GM12878 (cell line): ENCODE results near the gene CACYBP. TPM values are rescaled to one million over a fixed set of nuclear protein-coding genes. Genes with fewer than 3 reads are reported as not detected.

ENCODE experiments used
- BCL11A ChIP-seq: IDR thresholded peaks from 2 replicates; pipeline ENCODE4 v1.6.1; 2011; ENCODE audit warnings: low read depth, low read length
- BRCA1 ChIP-seq: IDR thresholded peaks from 2 replicates; pipeline ENCODE4 v1.6.1; 2011; ENCODE audit warnings: low read depth, low read length, improper control_type of control experiment
- CBX3 ChIP-seq: fragments of 200-600 bp; sonication (generic); IDR thresholded peaks from 2 replicates; pipeline ENCODE4 v1.6.1; 2016; ENCODE audit warnings: low read depth, borderline replicate concordance
- CBX5 ChIP-seq: sonication (generic); IDR thresholded peaks from 2 replicates; pipeline ENCODE4 v1.6.1; 2016; ENCODE audit warnings: low read depth, moderate library complexity, mild to moderate bottlenecking, inconsistent platforms
- DPF2 ChIP-seq: fragments of 450-650 bp; IDR thresholded peaks from 2 replicates; pipeline ENCODE4 v1.6.1; 2017; ENCODE audit warnings: mild to moderate bottlenecking
- EGR1 ChIP-seq, 2 experiments: IDR thresholded peaks; 1 replicate in 1 of 2; 2 replicates in 1 of 2; pipeline ENCODE4 v1.6.1; 2011 to 2012; ENCODE audit warnings: low read depth in 2 of 2, low read length in 2 of 2, borderline replicate concordance in 1 of 2, mild to moderate bottlenecking in 1 of 2, moderate library complexity in 1 of 2
- ESRRA ChIP-seq: IDR thresholded peaks from 2 replicates; pipeline ENCODE4 v1.6.1; 2012; ENCODE audit warnings: mild to moderate bottlenecking, low read length, improper control_type of control experiment
- HDAC6 ChIP-seq: fragments of 200-600 bp; sonication (generic); IDR thresholded peaks from one replicate; pipeline ENCODE4 v1.8.0; 2017; ENCODE audit warnings: antibody characterized with exemption; ENCODE audit not compliant: unreplicated experiment
- HDGF ChIP-seq: fragments of 450-650 bp; IDR thresholded peaks from 2 replicates; pipeline ENCODE4 v1.6.1; 2016; ENCODE audit warnings: antibody characterized with exemption
- IKZF2 ChIP-seq, 2 experiments: fragments of 450-650 bp; IDR thresholded peaks; 2 replicates each; pipeline ENCODE4 v1.6.1; 2017; ENCODE audit warnings: mild to moderate bottlenecking in 2 of 2, moderate library complexity in 2 of 2
- MYB ChIP-seq: fragments of 150-350 bp; IDR thresholded peaks from 2 replicates; pipeline ENCODE4 v1.6.1; 2014; ENCODE audit warnings: mild to moderate bottlenecking, low read depth, low read length, borderline replicate concordance
- NR2F1 ChIP-seq: fragments of 450-650 bp; conservative IDR thresholded peaks from 2 replicates; pipeline ENCODE4 v1.6.1; 2017; ENCODE audit warnings: mild to moderate bottlenecking
- POLR2A ChIP-seq: IDR thresholded peaks from 2 replicates; pipeline ENCODE4 v1.6.1; 2011; ENCODE audit warnings: low read depth, mild to moderate bottlenecking, low read length
- POLR2AphosphoS2 ChIP-seq: IDR thresholded peaks from 2 replicates; pipeline ENCODE4 v1.6.1; 2011; ENCODE audit warnings: low read depth, mild to moderate bottlenecking, low read length, improper control_type of control experiment, moderate library complexity
- RCOR1 ChIP-seq: conservative IDR thresholded peaks from 2 replicates; pipeline ENCODE4 v1.6.1; 2012; ENCODE audit warnings: low read depth, low read length, improper control_type of control experiment
- SREBF2 ChIP-seq: IDR thresholded peaks from 2 replicates; pipeline ENCODE4 v1.6.1; 2012; ENCODE audit warnings: mild to moderate bottlenecking, low read length
- SUZ12 ChIP-seq: fragments of 200-600 bp; sonication (generic); IDR thresholded peaks from one replicate; pipeline ENCODE4 v1.6.1; 2018; ENCODE audit warnings: antibody characterized with exemption, mild to moderate bottlenecking; ENCODE audit not compliant: unreplicated experiment
- YY1 ChIP-seq: IDR thresholded peaks from 2 replicates; pipeline ENCODE4 v1.6.1; 2011; ENCODE audit warnings: low read depth, mild to moderate bottlenecking, low read length
- ZBED1 ChIP-seq: IDR thresholded peaks from 2 replicates; pipeline ENCODE4 v1.6.1; 2016; ENCODE audit warnings: borderline replicate concordance
- ZNF217 ChIP-seq: fragments of 450-650 bp; IDR thresholded peaks from 2 replicates; pipeline ENCODE4 v1.6.1; 2017; ENCODE audit warnings: antibody characterized with exemption, mild to moderate bottlenecking
- ZNF274 ChIP-seq: IDR thresholded peaks from one replicate; pipeline ENCODE4 v1.8.0; 2011; ENCODE audit not compliant: insufficient read length, insufficient read depth
- ZSCAN29 ChIP-seq: fragments of 450-650 bp; IDR thresholded peaks from 2 replicates; pipeline ENCODE4 v1.6.1; 2017; ENCODE audit warnings: mild to moderate bottlenecking, moderate library complexity
- polyA plus RNA-seq, 11 experiments: library from polyadenylated mRNA; depleted of rRNA in 4 of 11; unstranded in 6 of 11; stranded (reverse) in 5 of 11; fragments of >200 nt; fragmentation: Nextera tagmentation in 4 of 11; fragmentation: Illumina TruSeq in 1 of 11; extraction: Ambion mirVana in 4 of 11; extraction: Trizol in 1 of 11; gene quantifications; 1 replicate in 1 of 11; 2 replicates in 10 of 11; pipeline versions ENCODE4 v1.2.1 to v1.2.3, GENCODE V29; 2011 to 2016; ENCODE audit warnings: inconsistent platforms in 2 of 11, missing spikeins in 2 of 11, low read depth in 1 of 11
- total RNA-seq, 4 experiments: library from RNA; depleted of rRNA in 3 of 4; stranded (reverse); fragments of >200 nt in 3 of 4; fragmentation: Illumina TruSeq in 1 of 4; extraction: Trizol in 1 of 4; gene quantifications; 2 replicates each; pipeline versions ENCODE4 v1.2.1 to v1.2.3, GENCODE V29; 2013 to 2021
- TF ChIP-seq, protein P1 (sequence below): fragments of 450-650 bp; IDR thresholded peaks from 2 replicates; pipeline ENCODE4 v1.6.1; 2018; ENCODE audit warnings: mild to moderate bottlenecking, low read depth, moderate library complexity; ENCODE audit not compliant: partially characterized antibody
- TF ChIP-seq, protein P2 (sequence below): fragments of 450-650 bp; formaldehyde crosslinking; IDR thresholded peaks from 2 replicates; pipeline ENCODE4 v1.5.0; 2022; ENCODE audit warnings: mild to moderate bottlenecking, missing genetic modification characterization
- TF ChIP-seq, protein P3 (sequence below): fragments of 450-650 bp; IDR thresholded peaks from 2 replicates; pipeline ENCODE4 v1.6.1; 2017; ENCODE audit warnings: low read depth, mild to moderate bottlenecking, moderate library complexity
- TF ChIP-seq, protein P4 (sequence below): fragments of 450-650 bp; IDR thresholded peaks from 2 replicates; pipeline ENCODE4 v1.6.1; 2014; ENCODE audit warnings: mild to moderate bottlenecking

Gene CACYBP
- total and polyA plus RNA-seq, 10 of the 15 experiments (the other 5 are each of a cell fraction or from before 2014, with no cell fraction given): 77.7 to 488 (median 218) TPM

DNA sequence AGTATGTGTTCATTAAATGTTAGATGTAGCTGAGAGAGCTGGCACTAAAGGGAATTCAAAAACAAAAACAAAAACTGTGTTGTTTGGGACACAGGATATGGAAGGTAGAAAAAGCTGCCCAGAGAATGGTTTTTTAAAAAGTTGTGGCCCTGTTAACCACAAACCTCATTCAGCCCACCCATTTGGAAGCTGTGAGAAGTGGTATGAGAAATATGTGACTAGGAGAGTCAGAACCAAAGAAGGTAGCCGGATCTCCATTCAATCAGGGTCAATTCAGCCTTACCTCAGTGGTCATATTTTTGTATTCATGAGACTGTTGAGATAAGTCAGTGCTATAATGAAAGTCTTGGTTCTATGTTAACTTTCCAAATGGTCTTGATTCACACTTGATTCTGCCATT is 29.8 kb upstream of the CACYBP start (continued):
- TF ChIP-seq HDGF (no peak), HDAC6 (no peak), EGR1 (IDR thresholded peaks at IDR 0.05; ENCODE audit: borderline replicate concordance in 1 of 2, low read depth in 2 of 2, low read length in 2 of 2) (no peak), ZNF274 (no peak), CBX5 (no peak), NR2F1 (peak; percentile 89), RCOR1 (no peak), POLR2A (no peak), ZNF217 (no peak), YY1 (no peak; the same call in 1 of the 2 replicates), ESRRA (no peak), SREBF2 (no peak), POLR2AphosphoS2 (no peak), CBX3 (no peak), DPF2 (peak; percentile 84; the same call in 1 of the 2 replicates), ZSCAN29 (no peak), IKZF2 (IDR thresholded peaks at IDR 0.05) (peak; percentile 64 to 81; a peak in 3 of 4 replicates), SUZ12 (no peak), BCL11A (peak; percentile 86), MYB (no peak), ZBED1 (no peak), BRCA1 (no peak)
- TF ChIP-seq, protein P1, sequence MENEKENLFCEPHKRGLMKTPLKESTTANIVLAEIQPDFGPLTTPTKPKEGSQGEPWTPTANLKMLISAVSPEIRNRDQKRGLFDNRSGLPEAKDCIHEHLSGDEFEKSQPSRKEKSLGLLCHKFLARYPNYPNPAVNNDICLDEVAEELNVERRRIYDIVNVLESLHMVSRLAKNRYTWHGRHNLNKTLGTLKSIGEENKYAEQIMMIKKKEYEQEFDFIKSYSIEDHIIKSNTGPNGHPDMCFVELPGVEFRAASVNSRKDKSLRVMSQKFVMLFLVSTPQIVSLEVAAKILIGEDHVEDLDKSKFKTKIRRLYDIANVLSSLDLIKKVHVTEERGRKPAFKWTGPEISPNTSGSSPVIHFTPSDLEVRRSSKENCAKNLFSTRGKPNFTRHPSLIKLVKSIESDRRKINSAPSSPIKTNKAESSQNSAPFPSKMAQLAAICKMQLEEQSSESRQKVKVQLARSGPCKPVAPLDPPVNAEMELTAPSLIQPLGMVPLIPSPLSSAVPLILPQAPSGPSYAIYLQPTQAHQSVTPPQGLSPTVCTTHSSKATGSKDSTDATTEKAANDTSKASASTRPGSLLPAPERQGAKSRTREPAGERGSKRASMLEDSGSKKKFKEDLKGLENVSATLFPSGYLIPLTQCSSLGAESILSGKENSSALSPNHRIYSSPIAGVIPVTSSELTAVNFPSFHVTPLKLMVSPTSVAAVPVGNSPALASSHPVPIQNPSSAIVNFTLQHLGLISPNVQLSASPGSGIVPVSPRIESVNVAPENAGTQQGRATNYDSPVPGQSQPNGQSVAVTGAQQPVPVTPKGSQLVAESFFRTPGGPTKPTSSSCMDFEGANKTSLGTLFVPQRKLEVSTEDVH: no peak
- TF ChIP-seq, protein P2, sequence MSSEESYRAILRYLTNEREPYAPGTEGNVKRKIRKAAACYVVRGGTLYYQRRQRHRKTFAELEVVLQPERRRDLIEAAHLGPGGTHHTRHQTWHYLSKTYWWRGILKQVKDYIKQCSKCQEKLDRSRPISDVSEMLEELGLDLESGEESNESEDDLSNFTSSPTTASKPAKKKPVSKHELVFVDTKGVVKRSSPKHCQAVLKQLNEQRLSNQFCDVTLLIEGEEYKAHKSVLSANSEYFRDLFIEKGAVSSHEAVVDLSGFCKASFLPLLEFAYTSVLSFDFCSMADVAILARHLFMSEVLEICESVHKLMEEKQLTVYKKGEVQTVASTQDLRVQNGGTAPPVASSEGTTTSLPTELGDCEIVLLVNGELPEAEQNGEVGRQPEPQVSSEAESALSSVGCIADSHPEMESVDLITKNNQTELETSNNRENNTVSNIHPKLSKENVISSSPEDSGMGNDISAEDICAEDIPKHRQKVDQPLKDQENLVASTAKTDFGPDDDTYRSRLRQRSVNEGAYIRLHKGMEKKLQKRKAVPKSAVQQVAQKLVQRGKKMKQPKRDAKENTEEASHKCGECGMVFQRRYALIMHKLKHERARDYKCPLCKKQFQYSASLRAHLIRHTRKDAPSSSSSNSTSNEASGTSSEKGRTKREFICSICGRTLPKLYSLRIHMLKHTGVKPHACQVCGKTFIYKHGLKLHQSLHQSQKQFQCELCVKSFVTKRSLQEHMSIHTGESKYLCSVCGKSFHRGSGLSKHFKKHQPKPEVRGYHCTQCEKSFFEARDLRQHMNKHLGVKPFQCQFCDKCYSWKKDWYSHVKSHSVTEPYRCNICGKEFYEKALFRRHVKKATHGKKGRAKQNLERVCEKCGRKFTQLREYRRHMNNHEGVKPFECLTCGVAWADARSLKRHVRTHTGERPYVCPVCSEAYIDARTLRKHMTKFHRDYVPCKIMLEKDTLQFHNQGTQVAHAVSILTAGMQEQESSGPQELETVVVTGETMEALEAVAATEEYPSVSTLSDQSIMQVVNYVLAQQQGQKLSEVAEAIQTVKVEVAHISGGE (CRISPR knock-in tag): no peak
- TF ChIP-seq, protein P3, sequence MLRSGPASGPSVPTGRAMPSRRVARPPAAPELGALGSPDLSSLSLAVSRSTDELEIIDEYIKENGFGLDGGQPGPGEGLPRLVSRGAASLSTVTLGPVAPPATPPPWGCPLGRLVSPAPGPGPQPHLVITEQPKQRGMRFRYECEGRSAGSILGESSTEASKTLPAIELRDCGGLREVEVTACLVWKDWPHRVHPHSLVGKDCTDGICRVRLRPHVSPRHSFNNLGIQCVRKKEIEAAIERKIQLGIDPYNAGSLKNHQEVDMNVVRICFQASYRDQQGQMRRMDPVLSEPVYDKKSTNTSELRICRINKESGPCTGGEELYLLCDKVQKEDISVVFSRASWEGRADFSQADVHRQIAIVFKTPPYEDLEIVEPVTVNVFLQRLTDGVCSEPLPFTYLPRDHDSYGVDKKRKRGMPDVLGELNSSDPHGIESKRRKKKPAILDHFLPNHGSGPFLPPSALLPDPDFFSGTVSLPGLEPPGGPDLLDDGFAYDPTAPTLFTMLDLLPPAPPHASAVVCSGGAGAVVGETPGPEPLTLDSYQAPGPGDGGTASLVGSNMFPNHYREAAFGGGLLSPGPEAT: 0 out of 2 replicates have a peak, but pooled peaks have one; percentile 16
- TF ChIP-seq, protein P4, sequence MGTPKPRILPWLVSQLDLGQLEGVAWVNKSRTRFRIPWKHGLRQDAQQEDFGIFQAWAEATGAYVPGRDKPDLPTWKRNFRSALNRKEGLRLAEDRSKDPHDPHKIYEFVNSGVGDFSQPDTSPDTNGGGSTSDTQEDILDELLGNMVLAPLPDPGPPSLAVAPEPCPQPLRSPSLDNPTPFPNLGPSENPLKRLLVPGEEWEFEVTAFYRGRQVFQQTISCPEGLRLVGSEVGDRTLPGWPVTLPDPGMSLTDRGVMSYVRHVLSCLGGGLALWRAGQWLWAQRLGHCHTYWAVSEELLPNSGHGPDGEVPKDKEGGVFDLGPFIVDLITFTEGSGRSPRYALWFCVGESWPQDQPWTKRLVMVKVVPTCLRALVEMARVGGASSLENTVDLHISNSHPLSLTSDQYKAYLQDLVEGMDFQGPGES: no peak
